NCI-H2107 (cell line): ENCODE measurements around the gene PHOSPHO2.

ENCODE experiments used
- DNase-seq: peaks from one replicate; lab custom pipeline; 2025; lab: John Stamatoyannopoulos, UW

The PHOSPHO2 gene, protein sequence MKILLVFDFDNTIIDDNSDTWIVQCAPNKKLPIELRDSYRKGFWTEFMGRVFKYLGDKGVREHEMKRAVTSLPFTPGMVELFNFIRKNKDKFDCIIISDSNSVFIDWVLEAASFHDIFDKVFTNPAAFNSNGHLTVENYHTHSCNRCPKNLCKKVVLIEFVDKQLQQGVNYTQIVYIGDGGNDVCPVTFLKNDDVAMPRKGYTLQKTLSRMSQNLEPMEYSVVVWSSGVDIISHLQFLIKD

DNA sequence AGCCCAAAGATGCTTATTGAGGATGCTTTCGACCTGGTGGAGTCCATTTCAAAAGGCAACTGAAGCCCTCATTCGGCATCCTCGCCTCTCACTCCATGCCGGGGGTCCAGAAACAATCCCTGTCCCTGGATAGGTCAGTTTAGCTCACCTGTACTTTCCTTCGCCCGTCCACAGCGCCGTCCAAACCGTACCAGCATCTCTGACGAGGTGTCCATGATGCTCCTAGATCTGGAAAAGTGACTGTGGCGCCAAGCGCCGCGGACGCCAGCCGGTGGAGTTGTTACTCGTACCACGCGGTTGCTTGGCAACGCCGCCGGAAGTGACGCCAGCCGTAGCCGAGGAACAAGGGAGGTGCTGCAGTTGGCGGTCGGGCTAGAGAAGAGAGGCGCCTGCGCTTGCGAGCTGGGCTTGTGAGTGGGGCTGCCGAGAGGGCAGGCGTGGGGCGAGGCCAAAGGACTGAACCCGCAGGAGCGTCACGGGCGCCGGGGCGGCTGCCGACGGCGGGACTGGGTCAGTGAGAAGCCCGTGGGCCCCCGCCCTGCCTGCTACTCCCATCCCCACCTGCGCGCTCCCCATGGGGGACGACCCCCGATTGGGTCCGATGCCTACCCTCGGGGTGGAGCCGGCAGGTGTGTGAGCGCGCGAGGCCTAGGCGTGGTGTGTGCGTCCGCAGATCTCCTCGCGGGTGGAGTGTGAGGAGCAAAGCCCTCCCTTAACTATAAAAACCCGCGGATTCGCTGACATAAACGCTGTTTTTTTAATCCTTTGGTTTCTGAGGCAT lies at the start of gene PHOSPHO2, which contains the start of gene CFAP210:
TSS of gene PHOSPHO2 (plus strand) at position 357 of the 781 bp plus-strand sequence. CDS start 6,503 bp downstream, outside the sequence.
TSS of gene CFAP210 (minus strand) at position 293 of the 781 bp plus-strand sequence. CDS start at position 215, 78 bp downstream.
- peak; percentile 95 for DNase-seq

- no peak for DNase-seq
These were observed 46.8 kb upstream of the PHOSPHO2 start for GRCh38 chr2:169647496-169647895.

DNA sequence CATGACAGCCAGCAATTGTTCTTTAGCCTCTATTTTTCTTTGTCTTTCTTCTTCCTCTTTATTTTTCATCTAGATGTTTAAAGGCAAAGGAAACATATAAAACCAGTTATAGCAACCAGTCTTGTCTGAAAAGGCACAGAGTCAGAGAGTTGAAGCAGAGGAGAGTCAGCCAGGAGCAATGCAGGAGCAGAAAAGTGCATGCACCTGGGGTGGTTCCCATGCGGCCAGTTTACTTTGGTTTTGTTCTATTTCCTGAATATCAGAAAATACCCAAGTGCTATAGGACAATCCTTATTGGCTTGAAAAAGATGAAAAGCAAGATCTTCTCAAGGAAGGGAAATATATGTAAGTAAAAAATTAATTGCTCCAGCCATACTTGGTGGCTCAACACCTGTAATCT lies 45.0 kb upstream of the PHOSPHO2 start:
- DNase-seq = no peak

DNA sequence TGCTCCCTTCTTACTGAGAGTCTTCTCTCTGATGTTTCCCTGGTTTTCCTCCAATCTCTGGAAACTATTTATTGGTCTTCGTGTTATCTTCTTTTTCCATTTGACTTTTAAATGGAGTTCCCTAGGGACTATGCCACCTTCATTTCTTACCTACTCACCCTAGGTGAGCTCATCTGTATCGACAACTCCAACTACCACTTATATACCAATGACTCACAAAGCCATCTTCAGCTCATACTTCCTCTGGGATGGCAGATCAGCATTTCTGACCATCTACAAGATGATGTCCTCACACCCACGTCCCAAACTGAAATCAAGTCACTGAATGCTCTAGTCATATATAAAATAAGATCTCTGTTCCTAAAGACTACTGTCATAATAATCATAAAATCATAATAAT lies 40.6 kb upstream of the PHOSPHO2 start:
- no peak for DNase-seq

DNA sequence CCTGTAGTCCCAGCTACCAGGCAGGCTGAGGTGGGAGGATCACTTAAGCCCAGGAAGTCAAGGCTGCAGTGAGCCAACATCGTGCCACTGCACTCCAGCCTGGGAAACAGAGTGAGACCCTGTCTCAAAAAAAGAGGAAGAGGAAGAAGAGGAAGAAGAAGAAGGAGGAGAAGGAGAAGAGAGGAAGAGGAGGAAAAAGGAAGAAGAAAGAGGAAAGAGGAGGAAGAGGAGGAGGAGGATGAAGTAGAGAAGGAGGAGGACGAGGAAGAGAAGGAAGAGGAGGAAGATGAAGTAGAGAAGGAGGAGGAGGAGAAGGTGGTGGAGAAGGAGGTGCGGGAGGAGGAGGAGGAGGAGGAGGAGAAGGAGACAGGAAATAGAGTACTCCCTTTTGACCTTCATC lies 38.1 kb upstream of the PHOSPHO2 start:
- no peak for DNase-seq

DNA sequence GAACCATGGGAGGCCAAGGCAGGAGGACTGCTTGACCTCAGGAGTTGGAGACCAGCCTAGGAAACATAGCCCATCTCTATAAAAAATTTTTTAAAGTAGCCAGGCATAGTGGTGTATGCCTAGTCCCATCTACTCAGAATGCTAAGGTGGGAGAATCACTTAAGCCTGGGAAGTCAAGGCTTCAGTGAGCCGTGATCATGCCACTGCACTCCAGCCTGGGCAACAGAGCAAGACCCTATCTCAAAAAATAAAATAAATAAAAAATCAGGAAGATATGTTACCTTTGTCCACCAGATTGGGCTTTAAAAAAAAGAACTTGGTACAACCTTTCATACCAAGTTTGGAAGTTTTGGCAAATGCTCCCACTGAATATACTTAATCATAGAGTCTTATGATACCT lies 35.4 kb upstream of the PHOSPHO2 start:
- DNase-seq = no peak

DNA sequence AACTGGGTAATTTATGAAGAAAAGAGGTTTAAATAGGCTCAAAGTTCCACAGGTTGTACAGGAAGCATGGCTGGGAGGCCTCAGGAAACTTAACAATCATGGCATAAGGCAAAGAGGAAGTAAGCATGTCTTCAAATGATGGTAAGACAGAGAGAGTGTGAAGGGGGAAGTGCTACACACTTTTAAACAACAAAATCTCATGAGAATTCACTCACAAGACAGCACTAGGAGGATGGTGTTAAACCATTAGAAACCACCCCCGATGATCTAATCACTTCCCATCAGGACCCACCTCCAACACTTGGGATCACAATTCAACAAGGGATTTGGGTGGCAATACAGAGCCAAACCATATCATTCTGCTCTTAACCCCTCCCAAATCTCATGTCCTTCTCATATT lies 34.9 kb upstream of the PHOSPHO2 start:
- no peak for DNase-seq

DNA sequence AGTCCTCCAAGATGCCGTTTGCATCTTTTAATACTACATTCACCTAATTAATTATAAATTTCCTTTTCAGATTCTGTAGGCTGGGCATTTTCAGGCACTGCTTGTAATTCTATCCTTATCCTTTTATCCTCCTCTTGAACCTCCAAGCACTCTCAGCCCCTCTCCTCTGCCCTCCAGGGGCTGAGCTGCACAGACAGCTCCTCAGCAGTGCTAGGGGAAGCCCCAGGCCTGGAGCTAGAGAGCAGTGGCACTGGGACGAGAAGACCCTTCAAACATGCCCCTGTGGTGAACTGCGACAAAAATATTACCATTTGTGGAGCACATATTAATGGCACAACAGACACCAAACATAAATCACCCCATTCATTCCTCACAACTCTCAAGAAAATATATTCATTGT lies 33.0 kb upstream of the PHOSPHO2 start:
- no peak for DNase-seq

DNA sequence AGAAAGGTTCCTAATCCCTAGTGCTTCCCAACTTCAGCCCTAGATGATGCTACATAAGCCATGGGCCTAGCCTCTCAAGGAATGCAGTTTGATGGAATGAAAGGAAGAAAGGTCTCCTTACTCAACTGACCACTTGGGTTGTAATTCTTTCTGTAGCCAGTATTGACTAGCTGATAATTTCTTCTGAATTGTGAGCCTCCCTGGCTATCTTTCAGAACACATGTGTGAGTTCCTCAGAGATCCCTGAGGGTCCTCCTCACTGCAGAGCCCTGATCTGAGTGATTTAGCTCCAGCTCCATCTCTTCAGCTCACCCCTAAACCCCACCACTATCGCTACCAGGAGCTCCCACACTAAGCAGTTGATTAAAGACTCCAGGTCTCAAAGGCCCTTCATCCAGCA lies 31.5 kb upstream of the PHOSPHO2 start:
- no peak for DNase-seq

DNA sequence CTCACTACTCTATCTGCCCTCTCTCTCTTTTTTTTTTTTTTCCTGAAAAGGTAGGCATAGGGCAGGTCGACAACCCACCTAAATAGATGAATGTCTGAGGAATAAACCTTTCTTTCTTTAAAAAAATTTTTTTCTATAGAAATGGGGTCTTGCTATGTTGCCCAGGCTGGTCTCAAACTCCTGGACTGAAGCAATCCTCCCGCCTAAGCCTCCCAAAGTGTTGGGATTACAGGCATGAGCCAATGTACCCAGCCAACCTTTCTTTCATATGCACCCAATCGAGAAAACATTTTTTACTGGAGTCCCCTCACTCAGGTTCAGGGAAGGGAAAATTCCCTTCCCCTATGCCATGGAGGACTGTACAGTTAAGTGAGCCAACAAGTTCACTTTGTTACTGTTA lies 31.0 kb upstream of the PHOSPHO2 start:
- no peak for DNase-seq

GRCh38 chr2:169664600-169664977 lies 29.7 kb upstream of the PHOSPHO2 start:
- DNase-seq = no peak

DNA sequence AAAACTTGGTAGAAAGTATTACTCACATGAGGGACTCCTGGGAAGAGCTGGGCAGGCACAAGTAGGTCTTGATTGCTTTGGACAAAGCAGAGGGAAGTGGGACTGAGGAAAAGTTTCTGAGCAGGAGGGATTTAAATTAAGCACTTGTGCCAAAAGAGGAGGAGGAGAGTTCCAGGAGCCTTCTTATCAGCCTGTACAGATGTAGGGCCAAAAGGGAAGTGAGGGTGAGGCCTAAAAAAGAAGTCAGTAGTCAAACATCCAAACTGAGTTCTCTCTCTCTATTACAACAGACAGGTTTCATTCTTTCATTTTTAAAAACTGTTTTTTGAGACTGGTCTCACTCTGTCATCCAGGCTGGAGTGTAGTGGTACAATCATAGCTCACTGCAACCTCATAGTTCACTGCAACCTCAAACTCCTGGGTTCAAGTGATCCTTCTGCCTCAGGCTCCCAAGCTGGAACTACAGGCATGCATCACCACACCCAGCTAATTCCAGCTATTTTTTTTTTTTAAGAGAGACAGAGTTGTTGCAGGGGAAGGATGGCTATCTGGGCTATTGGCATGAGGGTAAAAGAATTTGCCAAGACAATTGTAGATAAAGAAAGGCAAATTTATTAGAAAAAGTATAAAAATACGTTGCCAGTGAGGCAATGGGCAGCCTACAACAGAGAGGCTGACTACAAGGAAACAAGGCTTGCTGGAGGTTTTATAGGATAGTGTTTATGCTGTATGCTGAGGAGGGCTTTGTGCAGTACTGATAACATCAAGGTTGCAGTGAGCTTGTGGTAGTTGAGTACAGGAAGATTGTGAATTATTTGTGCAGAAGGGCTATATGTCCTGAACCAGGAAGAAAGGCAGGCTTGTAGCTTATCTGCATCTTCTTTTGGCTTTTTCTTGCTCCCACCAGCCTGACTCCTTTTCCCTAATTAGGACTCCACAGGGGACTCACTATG lies 29.0 kb upstream of the PHOSPHO2 start:
- no peak for DNase-seq

DNA sequence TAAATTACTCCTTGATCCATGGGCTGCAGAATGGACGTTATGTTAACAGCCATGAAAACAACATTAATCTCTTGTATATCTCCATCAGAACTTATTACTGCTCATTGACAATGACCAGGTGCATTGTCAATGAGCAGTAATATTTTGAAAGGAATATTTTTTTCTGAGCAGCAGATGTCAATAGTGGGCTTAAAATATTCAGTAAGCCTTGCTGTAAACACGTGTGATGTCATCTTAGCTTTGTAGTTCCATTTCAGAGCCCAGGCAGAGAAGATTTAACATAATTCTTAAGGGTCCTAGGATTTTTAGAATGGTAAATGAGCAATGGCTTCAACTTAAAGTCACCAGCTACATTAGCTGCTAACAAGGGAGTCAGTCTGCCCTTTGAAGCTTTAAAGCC lies 26.7 kb upstream of the PHOSPHO2 start:
- DNase-seq = no peak

DNA sequence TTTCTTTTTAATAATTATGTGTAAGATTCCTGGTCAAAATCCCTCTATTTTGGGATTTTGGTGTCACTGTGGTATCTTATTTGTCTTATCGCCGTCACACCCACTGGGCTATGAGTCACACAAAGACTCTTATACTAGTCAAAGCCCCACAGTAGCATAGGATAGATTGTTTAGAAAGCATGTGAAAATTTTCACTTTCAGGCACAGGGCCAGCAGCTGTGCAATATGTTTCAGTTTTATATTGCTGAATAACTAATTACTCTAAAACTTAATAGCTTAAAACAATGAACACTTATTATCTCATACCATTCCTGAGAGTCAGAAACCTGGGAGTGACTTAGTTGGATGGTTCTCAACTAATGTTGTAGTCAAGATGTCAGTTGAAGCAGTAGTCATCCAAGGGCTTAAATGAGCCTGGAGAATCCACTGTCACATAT lies 24.0 kb upstream of the PHOSPHO2 start:
- no peak for DNase-seq

DNA sequence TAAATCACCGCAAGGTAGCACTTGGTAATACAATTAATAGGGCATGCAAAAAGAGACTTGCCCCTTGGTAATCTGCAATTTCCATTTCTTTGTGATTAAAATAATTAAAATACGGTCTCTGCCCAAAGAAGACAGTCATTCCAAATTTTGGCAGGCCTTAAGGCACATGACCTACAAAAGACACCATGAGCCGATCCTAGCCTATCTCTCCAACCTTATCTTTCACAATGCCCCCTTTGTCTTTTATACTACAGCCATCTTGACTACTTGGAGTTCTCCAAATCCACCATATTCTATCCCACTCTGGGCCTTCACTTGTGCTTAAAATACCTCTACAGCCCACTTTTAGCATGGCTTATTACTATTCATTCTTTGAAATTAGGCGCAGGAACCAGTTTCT lies 23.3 kb upstream of the PHOSPHO2 start:
- DNase-seq = no peak

GRCh38 chr2:169672406-169672805 lies 21.9 kb upstream of the PHOSPHO2 start:
- DNase-seq = no peak

GRCh38 chr2:169673106-169673505 lies 21.2 kb upstream of the PHOSPHO2 start:
- no peak for DNase-seq

- no peak for DNase-seq
These were observed 20.3 kb upstream of the PHOSPHO2 start for GRCh38 chr2:169673921-169674320.

DNA sequence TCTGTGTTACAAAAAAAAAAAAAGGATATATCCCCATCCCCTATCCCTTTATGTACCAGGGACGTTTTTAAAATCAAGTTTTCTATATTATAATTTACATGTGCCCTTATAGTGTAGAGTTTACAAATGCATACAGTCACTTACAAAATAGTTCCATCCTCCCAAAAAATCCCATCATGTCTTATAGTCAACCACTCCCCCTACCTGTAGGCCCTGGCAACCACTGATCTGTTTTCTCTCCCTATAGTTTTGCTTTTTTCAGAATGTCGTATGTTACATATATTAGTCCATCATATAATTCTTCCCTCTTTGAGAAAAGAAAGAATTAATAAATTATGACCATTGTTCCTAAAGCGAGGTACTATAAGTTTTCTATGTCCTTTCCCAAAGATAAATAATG lies 17.9 kb upstream of the PHOSPHO2 start:
- no peak for DNase-seq

GRCh38 chr2:169676850-169677249 lies 17.4 kb upstream of the PHOSPHO2 start:
- DNase-seq = no peak

GRCh38 chr2:169683054-169683424 lies 11.2 kb upstream of the PHOSPHO2 start:
- no peak for DNase-seq

GRCh38 chr2:169683425-169684134 lies 10.7 kb upstream of the PHOSPHO2 start:
- no peak for DNase-seq
